Endothelial cell of umbilical vein (primary cell): ENCODE measurements around the gene GRIN3A. TPM values are rescaled to one million over a fixed set of nuclear protein-coding genes. Genes with fewer than 3 reads are reported as not detected.

Source experiments
- BruUV-seq: library from RNA; stranded (reverse); fragments of 400-500 nt; replicated peaks from 2 replicates; lab custom pipeline; 2021; lab: Mats Ljungman, UMichigan
- CTCF ChIA-PET: fragments of 300-600, 350-600 bp; sonication (Branson Sonifier 250); formaldehyde crosslinking; loops from one replicate; lab custom pipeline; 2021; ENCODE audit warnings: antibody characterized with exemption, inconsistent platforms; lab: Charles Lee
- POLR2A ChIA-PET: fragments of 300-600, 350-600 bp; sonication (Branson Sonifier 250); formaldehyde crosslinking; loops from one replicate; lab custom pipeline; 2021; ENCODE audit warnings: antibody characterized with exemption, inconsistent platforms; lab: Charles Lee
- DNase-seq: peaks from one replicate; pipeline ENCODE4 v3.0.0-alpha.2; 2011; ENCODE audit warnings: low read depth, low spot score
- FAIRE-seq: peaks from 2 replicates; lab custom pipeline; 2011; peaks lifted over from hg19 to GRCh38; lab: Jason Lieb, UNC
- H2AFZ ChIP-seq: 2 replicates; pipeline ENCODE4 v1.6.0; 2012; ENCODE audit warnings: low read depth, low read length, control low read depth, inconsistent platforms
- H3K27ac ChIP-seq: 2 replicates; pipeline ENCODE4 v1.5.1; 2011; ENCODE audit warnings: low read depth, mild to moderate bottlenecking, control low read depth, low read length, moderate library complexity; ENCODE audit not compliant: insufficient read depth
- H3K27me3 ChIP-seq, 2 experiments: 2 replicates each; pipeline versions ENCODE4 v1.6.0 to v1.6.1; 2011; ENCODE audit warnings: low read length in 2 of 2, mixed read lengths in 1 of 2; ENCODE audit not compliant: control insufficient read depth in 2 of 2, insufficient read depth in 2 of 2
- H3K36me3 ChIP-seq, 2 experiments: 2 replicates in 1 of 2; 3 replicates in 1 of 2; pipeline ENCODE4 v1.5.1; 2011; ENCODE audit warnings: low read length in 2 of 2, mild to moderate bottlenecking in 1 of 2, moderate library complexity in 1 of 2; ENCODE audit not compliant: control insufficient read depth in 2 of 2, insufficient read depth in 2 of 2; ENCODE audit errors: extremely low read depth in 1 of 2
- H3K4me1 ChIP-seq: 3 replicates; pipeline ENCODE4 v1.5.1; 2011; ENCODE audit warnings: mild to moderate bottlenecking, low read length; ENCODE audit not compliant: control insufficient read depth, insufficient read depth; ENCODE audit errors: extremely low read depth
- H3K4me2 ChIP-seq: 2 replicates; pipeline ENCODE4 v1.6.1; 2011; ENCODE audit warnings: low read length, control low read depth, mixed read lengths; ENCODE audit not compliant: insufficient read depth
- H3K4me3 ChIP-seq, 3 experiments: fragments of 200-600 bp in 1 of 3; sonication (generic), shearing (Covaris generic) in 1 of 3; replicated peaks in 1 of 3; 2 replicates each; pipeline ENCODE4 v1.5.1; 2011 to 2016; ENCODE audit warnings: control low read depth in 3 of 3, low read length in 3 of 3, mild to moderate bottlenecking in 2 of 3, inconsistent platforms in 1 of 3, low read depth in 1 of 3, moderate library complexity in 1 of 3; ENCODE audit not compliant: insufficient read depth in 1 of 3
- H3K79me2 ChIP-seq: 2 replicates; pipeline ENCODE4 v1.6.0; 2012; ENCODE audit warnings: low read length, inconsistent platforms; ENCODE audit not compliant: control insufficient read depth, insufficient read depth
- H3K9ac ChIP-seq: replicated peaks from 2 replicates; pipeline ENCODE3; 2011; ENCODE audit warnings: low read length, control low read depth; ENCODE audit not compliant: insufficient read depth; ENCODE audit errors: extremely low read depth
- H3K9me1 ChIP-seq: replicated peaks from 3 replicates; pipeline ENCODE4 v1.6.0; 2011; ENCODE audit warnings: mild to moderate bottlenecking, low read length; ENCODE audit not compliant: control insufficient read depth, insufficient read depth; ENCODE audit errors: extremely low read depth
- H3K9me3 ChIP-seq: replicated peaks from 2 replicates; pipeline ENCODE4 v1.5.1; 2012; ENCODE audit warnings: low read length, inconsistent platforms; ENCODE audit not compliant: control insufficient read depth, insufficient read depth
- H4K20me1 ChIP-seq: replicated peaks from 2 replicates; pipeline ENCODE3; 2011; ENCODE audit warnings: mild to moderate bottlenecking, low read length; ENCODE audit not compliant: control insufficient read depth, insufficient read depth; ENCODE audit errors: extremely low read depth
- EZH2 ChIP-seq: IDR thresholded peaks from 2 replicates; pipeline ENCODE4 v1.6.1; 2012; ENCODE audit warnings: borderline replicate concordance, low read depth, mild to moderate bottlenecking, moderate library complexity, low read length, inconsistent platforms; ENCODE audit not compliant: severe bottlenecking
- FOS ChIP-seq: IDR thresholded peaks from 2 replicates; pipeline ENCODE4 v1.6.1; 2011; ENCODE audit warnings: mild to moderate bottlenecking, low read length, moderate library complexity, borderline replicate concordance; ENCODE audit not compliant: insufficient read depth
- JUN ChIP-seq: IDR thresholded peaks from 2 replicates; pipeline ENCODE4 v1.6.1; 2011; ENCODE audit warnings: borderline replicate concordance, low read depth; ENCODE audit not compliant: insufficient read length, insufficient read depth
- MYC ChIP-seq: IDR thresholded peaks from one replicate; pipeline ENCODE4 v1.6.1; 2011; ENCODE audit warnings: mild to moderate bottlenecking, low read depth, low read length
- POLR2A ChIP-seq: IDR thresholded peaks from 2 replicates; pipeline ENCODE4 v1.6.1; 2012; ENCODE audit warnings: low read depth, mild to moderate bottlenecking, control low read depth, low read length
- POLR2AphosphoS5 ChIP-seq: IDR thresholded peaks from 2 replicates; pipeline ENCODE4 v1.6.1; 2012; ENCODE audit warnings: low read depth, mild to moderate bottlenecking, control low read depth, low read length, moderate library complexity; ENCODE audit not compliant: insufficient read depth
- dilution Hi-C: fragments of 300-500 bp; cut with MboI; formaldehyde crosslinking; loops from one replicate; pipeline ENCODE4 v1.15.0; 2019; ENCODE audit warnings: low sequenced_read_pairs; ENCODE audit not compliant: extremely low pct_ligation_motif_present
- intact Hi-C: fragments of 100-400 bp; cut with micrococcal nuclease; formaldehyde crosslinking; loops from one replicate; pipeline ENCODE4 v1.10.0; 2022
- polyA plus RNA-seq, 4 experiments: library from polyadenylated mRNA; depleted of rRNA in 3 of 4; stranded (reverse) in 3 of 4; unstranded in 1 of 4; fragments of >200 nt; gene quantifications; 2 replicates each; pipeline versions ENCODE4 v1.2.1 to v1.2.3, GENCODE V29; 2011 to 2012; ENCODE audit warnings: missing spikeins in 1 of 4
- total RNA-seq: library from RNA; stranded (reverse); gene quantifications from 2 replicates; pipeline ENCODE4 v1.2.3, GENCODE V29; 2021
- TF ChIP-seq, protein P1 (sequence below), 2 donors: IDR thresholded peaks; 1 replicate in 1 of 2; 2 replicates in 1 of 2; pipeline ENCODE4 v1.5.1; 2011; ENCODE audit warnings: low read length in 2 of 2, mild to moderate bottlenecking in 2 of 2, moderate library complexity in 2 of 2, control low read depth in 1 of 2, inconsistent platforms in 1 of 2, low read depth in 1 of 2; ENCODE audit not compliant: insufficient read depth in 1 of 2; ENCODE audit errors: extremely low read depth in 1 of 2

The GRIN3A gene
- total and polyA plus RNA-seq, 2 donors (not counting 3 experiments of a cell fraction or from before 2014, with no cell fraction given), result not detected

DNA sequence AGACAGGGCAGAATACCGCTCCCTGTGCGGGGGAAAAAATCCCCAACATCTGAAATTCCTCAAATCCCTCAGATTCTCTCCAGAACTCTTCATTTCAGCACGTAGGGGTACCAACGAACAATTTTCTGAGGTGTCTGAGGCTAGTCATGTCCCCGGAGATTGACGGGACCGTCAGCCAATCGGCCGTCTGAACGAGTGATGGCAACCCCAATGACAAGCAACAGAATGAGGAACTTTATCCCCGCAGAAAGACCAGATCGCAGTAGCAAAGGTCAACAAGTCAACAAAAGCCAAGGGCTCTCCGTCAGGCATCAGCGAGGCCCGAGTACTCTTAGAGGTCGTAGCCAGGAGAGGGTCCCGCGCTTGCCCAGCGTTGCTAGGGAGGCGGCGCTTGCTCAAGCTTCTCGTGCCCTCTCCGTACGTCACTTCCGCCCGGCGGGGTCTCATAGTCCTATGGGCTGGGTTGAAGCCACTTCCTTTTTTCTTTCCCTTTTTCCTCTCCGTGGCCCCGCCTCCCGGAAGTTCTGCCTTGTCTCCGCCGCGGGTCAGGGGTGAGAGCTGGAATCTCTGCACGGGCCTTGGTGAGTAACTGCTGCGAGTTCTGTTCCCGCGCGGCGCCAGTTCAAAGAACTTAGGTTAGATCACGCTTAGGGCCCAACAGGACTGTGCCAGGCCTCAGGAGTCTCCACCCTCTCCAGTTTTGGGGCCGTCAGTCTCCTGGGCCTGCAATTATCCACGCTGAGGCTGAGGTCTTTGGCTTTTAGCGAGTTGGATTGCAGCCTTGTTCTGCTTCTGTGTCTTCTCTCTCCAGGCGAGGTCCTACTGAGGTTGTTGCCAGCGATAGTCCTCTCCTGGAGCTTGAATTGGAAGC lies 204.9 kb downstream of the GRIN3A start, which contains the start of gene RNF20:
Gene RNF20 (plus strand): TSS at position 520 of the 871 bp plus-strand sequence. CDS start 1,571 bp downstream, outside the sequence.
- Histone ChIP-seq H3K27ac (peak within 1 kb of the TSS; percentile 98), H2AFZ (peak within 1 kb of the TSS; percentile 99), H3K27me3 (no peaks in the 10 kb centered on the region), H3K4me3 (peak within 1 kb of the TSS; percentile 73 to 86 (median 85)), H4K20me1 (no peaks in the 10 kb centered on the region), H3K4me2 (peak within 1 kb of the TSS; percentile 90), H3K4me1 (peaks cover 8% of the 10 kb centered on the region), H3K9me3 (no peaks in the 10 kb centered on the region), H3K36me3 (peaks cover 0 to 2% of the 10 kb centered on the region in 2 experiments), H3K9ac (peak within 1 kb of the TSS; percentile 95), H3K9me1 (no peaks in the 10 kb centered on the region), H3K79me2 (peaks cover 7% of the 10 kb centered on the region)
- POLR2A ChIA-PET, result interaction anchor here (1.6 kb wide), 1 partner anchor 135 kb away, joined by 6 read pairs; the partner anchor contains the start of genes MRPL50 and ZNF189
- FAIRE-seq, result peak; percentile 98
- dilution Hi-C loops, result no loop called here
- CTCF ChIA-PET, result interaction anchor here (0.8 to 9.1 kb wide), 7 partner anchors 65 to 932 kb away, joined by 3 to 261 read pairs (median 6); no protein-coding TSS in a partner anchor
- intact Hi-C loops, result loop anchor here (1.0 to 5.0 kb wide), 2 partner anchors 135 to 931 kb away; partner anchors contain the start of genes MRPL50 and ZNF189
- peak; percentile 99 for DNase-seq
- TSS peak; percentile 79 for BruUV-seq
- TF ChIP-seq EZH2 (no peak), POLR2A (peak; percentile 56), FOS (no peak), JUN (no peak), POLR2AphosphoS5 (peak; percentile 48), MYC (no peak)
- TF ChIP-seq, protein P1, sequence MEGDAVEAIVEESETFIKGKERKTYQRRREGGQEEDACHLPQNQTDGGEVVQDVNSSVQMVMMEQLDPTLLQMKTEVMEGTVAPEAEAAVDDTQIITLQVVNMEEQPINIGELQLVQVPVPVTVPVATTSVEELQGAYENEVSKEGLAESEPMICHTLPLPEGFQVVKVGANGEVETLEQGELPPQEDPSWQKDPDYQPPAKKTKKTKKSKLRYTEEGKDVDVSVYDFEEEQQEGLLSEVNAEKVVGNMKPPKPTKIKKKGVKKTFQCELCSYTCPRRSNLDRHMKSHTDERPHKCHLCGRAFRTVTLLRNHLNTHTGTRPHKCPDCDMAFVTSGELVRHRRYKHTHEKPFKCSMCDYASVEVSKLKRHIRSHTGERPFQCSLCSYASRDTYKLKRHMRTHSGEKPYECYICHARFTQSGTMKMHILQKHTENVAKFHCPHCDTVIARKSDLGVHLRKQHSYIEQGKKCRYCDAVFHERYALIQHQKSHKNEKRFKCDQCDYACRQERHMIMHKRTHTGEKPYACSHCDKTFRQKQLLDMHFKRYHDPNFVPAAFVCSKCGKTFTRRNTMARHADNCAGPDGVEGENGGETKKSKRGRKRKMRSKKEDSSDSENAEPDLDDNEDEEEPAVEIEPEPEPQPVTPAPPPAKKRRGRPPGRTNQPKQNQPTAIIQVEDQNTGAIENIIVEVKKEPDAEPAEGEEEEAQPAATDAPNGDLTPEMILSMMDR (IDR thresholded peaks at IDR 0.05; ENCODE audit: extremely low read depth in 1 of 2, insufficient read depth in 1 of 2, low read depth in 1 of 2, low read length in 2 of 2), result no peak
